ENCODE results near the gene LINC00305. TPM values are rescaled to one million over a fixed set of nuclear protein-coding genes. Genes with fewer than 3 reads are reported as not detected.

The LINC00305 gene
- total RNA-seq, 4 donors from 2014 or later, result not detected

GRCh38 chr18:64044616-64045015 lies 104.3 kb downstream of the LINC00305 start:
- H3K27ac ChIP-seq, result no peak overlapping the region
- DNase-seq (ENCODE audit: low spot score in 2 of 2), result no peak
- TF ChIP-seq, protein P1, sequence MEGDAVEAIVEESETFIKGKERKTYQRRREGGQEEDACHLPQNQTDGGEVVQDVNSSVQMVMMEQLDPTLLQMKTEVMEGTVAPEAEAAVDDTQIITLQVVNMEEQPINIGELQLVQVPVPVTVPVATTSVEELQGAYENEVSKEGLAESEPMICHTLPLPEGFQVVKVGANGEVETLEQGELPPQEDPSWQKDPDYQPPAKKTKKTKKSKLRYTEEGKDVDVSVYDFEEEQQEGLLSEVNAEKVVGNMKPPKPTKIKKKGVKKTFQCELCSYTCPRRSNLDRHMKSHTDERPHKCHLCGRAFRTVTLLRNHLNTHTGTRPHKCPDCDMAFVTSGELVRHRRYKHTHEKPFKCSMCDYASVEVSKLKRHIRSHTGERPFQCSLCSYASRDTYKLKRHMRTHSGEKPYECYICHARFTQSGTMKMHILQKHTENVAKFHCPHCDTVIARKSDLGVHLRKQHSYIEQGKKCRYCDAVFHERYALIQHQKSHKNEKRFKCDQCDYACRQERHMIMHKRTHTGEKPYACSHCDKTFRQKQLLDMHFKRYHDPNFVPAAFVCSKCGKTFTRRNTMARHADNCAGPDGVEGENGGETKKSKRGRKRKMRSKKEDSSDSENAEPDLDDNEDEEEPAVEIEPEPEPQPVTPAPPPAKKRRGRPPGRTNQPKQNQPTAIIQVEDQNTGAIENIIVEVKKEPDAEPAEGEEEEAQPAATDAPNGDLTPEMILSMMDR (IDR thresholded peaks at IDR 0.05), result no peak
- TF ChIP-seq EP300 (IDR thresholded peaks at IDR 0.05) (no peak), POLR2A (IDR thresholded peaks at IDR 0.05) (no peak), POLR2AphosphoS5 (IDR thresholded peaks at IDR 0.05) (no peak)
- no peaks in the 10 kb centered on the region for H3K36me3 ChIP-seq
- no peaks in the 10 kb centered on the region for H3K4me1 ChIP-seq
- 57% methylated on average over 5 of the region's 5 CpGs for WGBS
- no peak overlapping the region for H3K4me3 ChIP-seq
- no peaks in the 10 kb centered on the region for H3K27me3 ChIP-seq
- no peaks in the 10 kb centered on the region for H3K9me3 ChIP-seq

DNA sequence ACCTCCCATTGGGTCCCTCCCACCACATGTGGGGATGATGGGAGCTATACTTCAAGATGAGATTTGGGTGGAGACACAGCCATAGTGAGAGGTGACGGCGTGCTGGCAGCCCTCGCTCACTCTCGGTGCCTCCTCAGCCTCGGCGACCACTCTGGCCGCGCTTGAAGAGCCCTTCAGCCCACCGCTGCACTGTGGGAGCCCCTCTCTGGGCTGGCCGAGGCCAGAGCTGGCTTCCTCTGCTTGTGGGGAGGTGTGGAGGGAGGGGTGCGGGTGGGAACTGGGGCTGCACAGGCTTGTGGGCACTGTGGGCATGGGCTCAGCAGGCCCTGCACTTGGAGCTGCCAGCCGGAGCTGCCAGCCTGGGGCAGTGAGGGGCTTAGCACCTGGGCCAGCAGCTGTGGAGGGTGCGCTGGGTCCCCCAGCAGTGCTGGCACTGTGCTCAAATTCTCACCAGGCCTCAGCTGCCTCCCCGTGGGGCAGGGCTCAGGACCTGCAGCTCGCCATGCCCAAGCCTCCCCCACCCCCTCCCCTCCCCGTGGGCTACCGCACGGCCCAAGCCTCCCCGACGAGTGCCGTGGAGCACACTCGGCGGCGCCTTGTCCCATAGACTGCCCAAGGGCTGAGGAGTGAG lies 106.0 kb downstream of the LINC00305 start:
- Histone ChIP-seq H3K4me3 (no peak overlapping the region), H3K4me1 (no peaks in the 10 kb centered on the region), H3K36me3 (no peaks in the 10 kb centered on the region), H3K27me3 (no peaks in the 10 kb centered on the region), H3K27ac (no peak overlapping the region), H3K9me3 (no peaks in the 10 kb centered on the region)
- 93% methylated on average over 5 of the region's 24 CpGs for WGBS
- TF ChIP-seq POLR2A (IDR thresholded peaks at IDR 0.05) (no peak), EP300 (IDR thresholded peaks at IDR 0.05) (no peak), POLR2AphosphoS5 (IDR thresholded peaks at IDR 0.05) (no peak)
- TF ChIP-seq, protein P1 (IDR thresholded peaks at IDR 0.05), result no peak
- no peak for DNase-seq (ENCODE audit: low spot score in 2 of 2)

DNA sequence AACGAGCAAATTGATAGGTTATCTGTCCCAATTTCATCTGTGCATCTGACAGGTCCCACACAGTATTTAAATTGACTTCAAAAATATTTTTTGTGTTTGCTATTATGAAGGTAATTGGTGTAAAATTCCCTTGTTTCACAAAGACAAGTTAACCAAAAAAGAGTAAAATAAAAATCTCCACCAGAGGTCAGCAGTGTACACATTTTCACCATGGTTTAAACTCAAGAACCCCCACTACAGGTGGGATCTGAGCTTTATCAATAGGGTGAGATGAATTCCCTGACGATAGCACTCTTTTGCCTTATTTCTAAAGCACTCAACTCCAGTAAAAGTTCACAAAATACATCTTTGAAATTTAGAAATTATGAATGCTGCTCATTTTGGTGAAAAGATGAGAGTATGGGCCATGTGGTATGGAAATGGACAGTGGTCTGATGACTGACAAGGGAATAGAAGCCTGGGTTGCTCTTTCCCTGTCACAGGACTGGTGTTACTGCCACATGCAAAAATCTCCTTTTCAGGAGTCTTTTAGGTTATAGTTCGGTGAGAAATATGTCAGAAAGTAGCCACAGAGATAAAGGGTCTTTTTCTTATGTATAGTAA lies 111.0 kb downstream of the LINC00305 start:
- DNase-seq (ENCODE audit: low spot score in 2 of 2), result no peak
- Histone ChIP-seq H3K9me3 (no peaks in the 10 kb centered on the region), H3K4me1 (no peaks in the 10 kb centered on the region), H3K36me3 (no peaks in the 10 kb centered on the region), H3K27ac (no peak overlapping the region), H3K4me3 (no peak overlapping the region), H3K27me3 (no peaks in the 10 kb centered on the region)
- TF ChIP-seq POLR2A (IDR thresholded peaks at IDR 0.05), result no peak
- TF ChIP-seq, protein P1 (IDR thresholded peaks at IDR 0.05), result peak in 1 of 2 donors; percentile 21
- 20% methylated on average over 3 of the region's 3 CpGs for WGBS

DNA sequence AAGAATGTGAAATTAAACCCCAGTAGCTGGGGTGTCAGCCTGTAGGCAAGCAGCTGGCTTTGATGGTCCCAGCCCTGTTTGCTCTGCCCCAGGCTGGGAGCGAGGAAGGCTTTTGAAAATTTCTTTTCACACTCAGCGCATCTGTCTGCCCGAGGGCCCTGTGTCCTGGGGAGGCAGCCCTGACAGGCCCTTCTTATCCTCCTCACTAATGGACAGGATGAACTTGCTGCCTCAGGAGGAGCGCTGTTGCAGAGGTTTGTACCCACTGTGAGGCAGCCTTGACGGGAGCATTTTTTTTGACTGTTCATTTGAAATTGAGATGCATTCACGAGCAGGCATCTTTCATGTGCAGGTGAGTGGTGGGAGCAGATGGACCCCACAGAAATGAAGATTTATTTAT lies 116.6 kb downstream of the LINC00305 start:
- no peak for DNase-seq (ENCODE audit: low spot score in 2 of 2)
- no peaks in the 10 kb centered on the region for H3K9me3 ChIP-seq
- H3K4me3 ChIP-seq, result no peak overlapping the region
- no peak overlapping the region for H3K27ac ChIP-seq
- no peak for TF ChIP-seq EP300 (IDR thresholded peaks at IDR 0.05)
- TF ChIP-seq POLR2A (IDR thresholded peaks at IDR 0.05), result no peak
- TF ChIP-seq, protein P1 (IDR thresholded peaks at IDR 0.05), result no peak
- TF ChIP-seq POLR2AphosphoS5 (IDR thresholded peaks at IDR 0.05), result no peak
- peaks cover 4% of the 10 kb centered on the region for H3K27me3 ChIP-seq
- WGBS, result 44% methylated on average over 6 of the region's 6 CpGs
- no peaks in the 10 kb centered on the region for H3K4me1 ChIP-seq
- no peaks in the 10 kb centered on the region for H3K36me3 ChIP-seq

DNA sequence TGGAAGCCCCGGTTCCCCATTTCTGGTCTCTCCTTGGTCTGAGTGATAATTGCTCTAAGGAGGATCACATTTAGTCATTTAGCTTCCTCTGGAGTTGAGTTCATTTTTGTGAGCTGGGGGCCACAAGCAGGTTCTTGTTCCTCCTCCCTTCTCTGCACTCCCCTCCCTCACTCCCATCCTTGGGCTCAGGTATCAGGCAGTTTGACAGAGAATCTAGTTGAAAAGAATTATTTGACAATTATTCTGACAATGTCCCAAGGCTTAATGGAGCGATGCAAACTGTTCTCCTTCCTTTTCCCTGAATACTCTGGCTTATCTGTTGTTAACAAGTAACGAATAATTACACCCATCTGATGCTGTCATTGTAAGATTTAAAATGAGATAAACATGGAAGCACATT lies 117.5 kb downstream of the LINC00305 start:
- WGBS, result 51% methylated on average over 3 of the region's 3 CpGs
- no peak for DNase-seq (ENCODE audit: low spot score in 2 of 2)

More for the DNA sequence above, 117.5 kb downstream of the LINC00305 start:
- Histone ChIP-seq H3K27me3 (peaks cover 4% of the 10 kb centered on the region), H3K4me3 (no peak overlapping the region), H3K9me3 (no peaks in the 10 kb centered on the region), H3K27ac (no peak overlapping the region), H3K4me1 (no peaks in the 10 kb centered on the region), H3K36me3 (no peaks in the 10 kb centered on the region)
- TF ChIP-seq POLR2A (IDR thresholded peaks at IDR 0.05) (no peak), EP300 (IDR thresholded peaks at IDR 0.05) (no peak), POLR2AphosphoS5 (IDR thresholded peaks at IDR 0.05) (no peak)
- TF ChIP-seq, protein P1 (IDR thresholded peaks at IDR 0.05), result no peak

Measured in suprapubic skin (tissue), 4 donors.